Omental fat pad (tissue), 4 donors: ENCODE data around the gene SYT6. TPM values are rescaled to one million over a fixed set of nuclear protein-coding genes. Genes with fewer than 3 reads are reported as not detected.

Experiments used
- ATAC-seq: fragments of 150-250 bp; one replicate; pipeline ENCODE4 v1.9.1; 2016; ENCODE audit warnings: mild to moderate bottlenecking, moderate library complexity; ENCODE audit not compliant: low FRiP score
- DNase-seq: peaks from one replicate; pipeline ENCODE4 v3.0.0-alpha.2; 2019; ENCODE audit warnings: low spot score
- CTCF ChIP-seq, 3 donors: fragments of 450-650 bp; IDR thresholded peaks; one replicate each; pipeline ENCODE4 v1.5.1; 2016 to 2017; ENCODE audit warnings: antibody characterized with exemption in 3 of 3, mild to moderate bottlenecking in 3 of 3, moderate library complexity in 2 of 3
- total RNA-seq, 4 donors: library from RNA; depleted of rRNA; stranded (reverse); fragments of >200 nt; gene quantifications; one replicate each; pipeline ENCODE4 v1.1.0, GENCODE V29; 2016

Gene SYT6
- total RNA-seq, 4 donors from 2014 or later: 0.84 TPM; not detected in 3

GRCh38 chr1:114189398-114189797, 35.7 kb upstream of the SYT6 start:
- ATAC-seq: no peak
- no peak for TF ChIP-seq CTCF (IDR thresholded peaks at IDR 0.05)
- DNase-seq: no peak

GRCh38 chr1:114181356-114181755, 27.7 kb upstream of the SYT6 start:
- no peak for TF ChIP-seq CTCF (IDR thresholded peaks at IDR 0.05)
- ATAC-seq (no peak), DNase-seq (no peak)

GRCh38 chr1:114180742-114181141, 27.1 kb upstream of the SYT6 start:
- no peak for TF ChIP-seq CTCF (IDR thresholded peaks at IDR 0.05)
- no peak for ATAC-seq

GRCh38 chr1:114178936-114179335, 25.3 kb upstream of the SYT6 start:
- ATAC-seq: no peak
- no peak for TF ChIP-seq CTCF (IDR thresholded peaks at IDR 0.05)
- DNase-seq: no peak

More at GRCh38 chr1:114180742-114181141, 27.1 kb upstream of the SYT6 start:
- no peak for DNase-seq

- DNase-seq: no peak
- no peak for TF ChIP-seq CTCF (IDR thresholded peaks at IDR 0.05)
- ATAC-seq: no peak
These were observed 23.6 kb upstream of the SYT6 start for GRCh38 chr1:114177282-114177681.

GRCh38 chr1:114176366-114176765, 22.7 kb upstream of the SYT6 start:
- TF ChIP-seq CTCF (IDR thresholded peaks at IDR 0.05): no peak
- no peak for ATAC-seq
- no peak for DNase-seq

- no peak for TF ChIP-seq CTCF (IDR thresholded peaks at IDR 0.05)
- no peak for ATAC-seq
- DNase-seq: no peak
These were observed 20.0 kb upstream of the SYT6 start for GRCh38 chr1:114173680-114174079.
